ENCODE results near the gene ZNF629.

The ZNF629 gene

GRCh38 chr16:30746638-30747175, 40.3 kb downstream of the ZNF629 start:
- DNase-seq, result no peak

GRCh38 chr16:30745082-30745481, 41.9 kb downstream of the ZNF629 start:
- DNase-seq, result no peak

- DNase-seq, result no peak
Observed at GRCh38 chr16:30744183-30744582, 42.8 kb downstream of the ZNF629 start.

GRCh38 chr16:30743716-30744115, 43.3 kb downstream of the ZNF629 start:
- DNase-seq, result no peak

- no peak for DNase-seq
Observed at GRCh38 chr16:30741461-30741914, 45.5 kb downstream of the ZNF629 start.

GRCh38 chr16:30740364-30741251, 46.4 kb downstream of the ZNF629 start:
- no peak for DNase-seq

- no peak for DNase-seq
Observed at GRCh38 chr16:30738984-30739951, 47.7 kb downstream of the ZNF629 start.

GRCh38 chr16:30737794-30738648, 49.0 kb downstream of the ZNF629 start:
- DNase-seq, result no peak

- no peak for DNase-seq
Observed at GRCh38 chr16:30736995-30737793, 49.8 kb downstream of the ZNF629 start.

GRCh38 chr16:30731411-30731810, 55.6 kb downstream of the ZNF629 start:
- no peak for DNase-seq

- no peak for DNase-seq
Observed at GRCh38 chr16:30728899-30729672, 57.9 kb downstream of the ZNF629 start.
